ENCODE results near the gene FCN3. TPM values are rescaled to one million over a fixed set of nuclear protein-coding genes. Genes with fewer than 3 reads are reported as not detected.

The FCN3 gene
- total RNA-seq, 1 experiment from 2014 or later = 0.22 TPM

GRCh38 chr1:27339213-27339612 lies 35.4 kb downstream of the FCN3 start:
- H3K27ac ChIP-seq (ENCODE audit: insufficient read length, low read depth, low read length) = no peak overlapping the region
- H2BK120ac ChIP-seq (ENCODE audit: low read depth, low read length, poor library complexity, severe bottlenecking) = no peak overlapping the region
- H3K79me1 ChIP-seq (ENCODE audit: insufficient read depth, low read depth, low read length, poor library complexity, severe bottlenecking) = no peaks in the 10 kb centered on the region
- no peaks in the 10 kb centered on the region for H3K9me3 ChIP-seq (ENCODE audit: control insufficient read depth, low read depth, low read length)
- H3T11ph ChIP-seq (ENCODE audit: low read length) = no peak overlapping the region
- no peaks in the 10 kb centered on the region for H3K79me2 ChIP-seq (ENCODE audit: insufficient read depth, low read length)
- H2BK15ac ChIP-seq (ENCODE audit: low read depth, low read length) = no peak overlapping the region
- Mint-ChIP-seq H3K36me3 (ENCODE audit: insufficient read depth in 1 of 3, low read depth in 3 of 3) (peaks cover 16 to 30% (median 25%) of the 10 kb centered on the region in 3 experiments; a peak in 6 of 7 replicates), H3K4me3 (no peak overlapping the region), H3K27ac (peak overlapping the region in 1 of 3 experiments; percentile 11; a peak in 3 of 7 replicates), H3K9me3 (no peaks in the 10 kb centered on the region), H3K27me3 (ENCODE audit: low read depth) (peaks cover 2% of the 10 kb centered on the region), H3K4me1 (peaks cover 38 to 43% of the 10 kb centered on the region in 2 experiments)
- no peak overlapping the region for H2BK12ac ChIP-seq (ENCODE audit: insufficient read length, low read depth, low read length)
- H4K91ac ChIP-seq (ENCODE audit: insufficient read length, low read depth, low read length) = no peak overlapping the region
- no peak for TF ChIP-seq CTCF (conservative IDR thresholded peaks at IDR 0.05)
- H3K4me2 ChIP-seq (ENCODE audit: insufficient read depth, insufficient read length, low read length) = no peak overlapping the region
- H3K4me1 ChIP-seq (ENCODE audit: insufficient read depth, low read length) = no peaks in the 10 kb centered on the region; the same call in 1 of the 2 replicates
- H3K23me2 ChIP-seq (ENCODE audit: insufficient read length, low read depth, low read length, poor library complexity, severe bottlenecking) = no peaks in the 10 kb centered on the region
- no peak overlapping the region for H4K5ac ChIP-seq (ENCODE audit: insufficient read length, low read depth, low read length)
- no peak overlapping the region for H2AK5ac ChIP-seq (ENCODE audit: insufficient read length, low read length)
- H3K4ac ChIP-seq (ENCODE audit: low read depth, low read length) = no peak overlapping the region
- DNase-seq = no peak
- H3K14ac ChIP-seq (ENCODE audit: insufficient read depth, low read length) = no peak overlapping the region
- H2AFZ ChIP-seq (ENCODE audit: low read length) = no peak overlapping the region
- no peak overlapping the region for H3K56ac ChIP-seq (ENCODE audit: insufficient read length, low read depth, low read length)
- H2BK5ac ChIP-seq (ENCODE audit: insufficient read length, low read length) = no peak overlapping the region
- no peak overlapping the region for H3K18ac ChIP-seq (ENCODE audit: insufficient read length, low read depth, low read length)
- H2BK20ac ChIP-seq (ENCODE audit: low read depth, low read length, poor library complexity, severe bottlenecking) = no peak overlapping the region
- H3K9ac ChIP-seq (ENCODE audit: extremely low read depth, insufficient read length, low read length) = no peak overlapping the region
- H3K27me3 ChIP-seq (ENCODE audit: insufficient read depth, low read length) = no peaks in the 10 kb centered on the region
- H4K8ac ChIP-seq (replicated peaks; ENCODE audit: insufficient read length, low read depth, low read length) = no peak overlapping the region
- H3K23ac ChIP-seq (ENCODE audit: insufficient read length, low read depth, low read length) = no peak overlapping the region
- no peaks in the 10 kb centered on the region for H4K20me1 ChIP-seq (ENCODE audit: control insufficient read depth, insufficient read depth, insufficient read length)
- no CpG with 5 or more reads among the region's 5 CpGs for WGBS (ENCODE audit: extremely low coverage, insufficient read length, low lambda C conversion rate)

All from H9 (cell line).